ENCODE measurements around the gene SP8. TPM values are rescaled to one million over a fixed set of nuclear protein-coding genes. Genes with fewer than 3 reads are reported as not detected.

Gene SP8
- total RNA-seq, 1 experiment from 2014 or later, result not detected

DNA sequence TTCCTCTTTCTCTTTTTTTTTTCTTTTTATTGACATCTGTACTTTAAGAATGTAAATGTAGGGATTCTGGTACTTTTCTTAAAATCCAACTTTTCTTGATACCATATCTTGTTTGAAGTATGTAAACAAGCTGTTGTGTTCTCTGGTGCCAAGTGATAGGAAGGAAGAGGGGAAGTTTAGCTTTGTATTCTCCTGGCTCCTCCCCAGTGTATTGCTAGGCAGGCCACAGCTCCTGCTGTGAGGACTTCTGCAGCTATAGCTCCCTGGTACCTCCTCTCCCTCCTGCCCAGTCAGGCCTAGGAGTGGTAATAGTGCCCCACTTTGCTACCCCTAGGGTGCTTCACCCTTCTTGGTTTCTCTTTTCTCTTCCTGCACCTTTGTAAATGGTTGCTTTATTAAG is 45.3 kb upstream of the SP8 start:
- DNase-seq, result no peak
- Mint-ChIP-seq H3K27ac (ENCODE audit: unreplicated experiment) (no peak overlapping the region), H3K4me3 (ENCODE audit: low read depth, unreplicated experiment) (no peak overlapping the region), H3K4me1 (ENCODE audit: low read depth, unreplicated experiment) (no peaks in the 10 kb centered on the region), H3K36me3 (ENCODE audit: insufficient read depth, unreplicated experiment) (no peaks in the 10 kb centered on the region), H3K27me3 (ENCODE audit: unreplicated experiment) (peaks cover 75% of the 10 kb centered on the region), H3K9me3 (ENCODE audit: low read depth, unreplicated experiment) (no peaks in the 10 kb centered on the region)
- BruUV-seq (replicated peaks), result no TSS peak
- intact Hi-C loops (cut with micrococcal nuclease; ENCODE audit: unreplicated experiment), result loop anchor here (5.0 kb wide), 1 partner anchor 55 kb away; no protein-coding TSS in a partner anchor
- TF ChIP-seq, protein P1, sequence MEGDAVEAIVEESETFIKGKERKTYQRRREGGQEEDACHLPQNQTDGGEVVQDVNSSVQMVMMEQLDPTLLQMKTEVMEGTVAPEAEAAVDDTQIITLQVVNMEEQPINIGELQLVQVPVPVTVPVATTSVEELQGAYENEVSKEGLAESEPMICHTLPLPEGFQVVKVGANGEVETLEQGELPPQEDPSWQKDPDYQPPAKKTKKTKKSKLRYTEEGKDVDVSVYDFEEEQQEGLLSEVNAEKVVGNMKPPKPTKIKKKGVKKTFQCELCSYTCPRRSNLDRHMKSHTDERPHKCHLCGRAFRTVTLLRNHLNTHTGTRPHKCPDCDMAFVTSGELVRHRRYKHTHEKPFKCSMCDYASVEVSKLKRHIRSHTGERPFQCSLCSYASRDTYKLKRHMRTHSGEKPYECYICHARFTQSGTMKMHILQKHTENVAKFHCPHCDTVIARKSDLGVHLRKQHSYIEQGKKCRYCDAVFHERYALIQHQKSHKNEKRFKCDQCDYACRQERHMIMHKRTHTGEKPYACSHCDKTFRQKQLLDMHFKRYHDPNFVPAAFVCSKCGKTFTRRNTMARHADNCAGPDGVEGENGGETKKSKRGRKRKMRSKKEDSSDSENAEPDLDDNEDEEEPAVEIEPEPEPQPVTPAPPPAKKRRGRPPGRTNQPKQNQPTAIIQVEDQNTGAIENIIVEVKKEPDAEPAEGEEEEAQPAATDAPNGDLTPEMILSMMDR (IDR thresholded peaks at IDR 0.05; ENCODE audit: unreplicated experiment), result no peak
- CTCF ChIA-PET, result interaction anchor here (0.5 kb wide), 1 partner anchor 74 kb away, joined by 3 read pairs; no protein-coding TSS in a partner anchor

DNA sequence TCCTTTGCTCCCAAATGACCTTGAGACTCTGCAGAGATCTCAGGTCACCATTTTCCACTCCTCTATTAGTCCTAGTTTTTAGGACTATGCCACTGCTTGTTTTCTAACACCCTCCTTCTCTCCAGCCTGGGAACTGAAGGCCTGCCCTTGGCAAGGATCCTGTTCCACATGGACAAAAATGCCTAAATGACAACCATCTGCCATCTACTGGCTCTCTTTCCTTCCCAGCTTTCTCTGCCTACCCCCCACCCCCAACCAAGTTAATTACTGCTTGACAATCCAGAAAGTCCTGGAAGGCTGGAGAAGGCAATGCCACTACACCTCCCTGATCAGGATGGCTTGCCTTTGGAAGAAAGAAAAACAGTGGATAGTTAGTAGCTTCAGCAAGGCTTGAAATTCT is 44.8 kb upstream of the SP8 start:
- H3K4me3 Mint-ChIP-seq (ENCODE audit: low read depth, unreplicated experiment), result no peak overlapping the region
- no peaks in the 10 kb centered on the region for H3K36me3 Mint-ChIP-seq (ENCODE audit: insufficient read depth, unreplicated experiment)
- intact Hi-C loops (cut with micrococcal nuclease; ENCODE audit: unreplicated experiment), result loop anchor here (5.0 kb wide), 1 partner anchor 54 kb away; no protein-coding TSS in a partner anchor
- TF ChIP-seq, protein P1 (IDR thresholded peaks at IDR 0.05; ENCODE audit: unreplicated experiment), result no peak
- H3K9me3 Mint-ChIP-seq (ENCODE audit: low read depth, unreplicated experiment), result no peaks in the 10 kb centered on the region
- DNase-seq, result no peak
- CTCF ChIA-PET, result no interaction called here
- H3K4me1 Mint-ChIP-seq (ENCODE audit: low read depth, unreplicated experiment), result no peaks in the 10 kb centered on the region
- no TSS peak for BruUV-seq (replicated peaks)
- no peak overlapping the region for H3K27ac Mint-ChIP-seq (ENCODE audit: unreplicated experiment)
- peaks cover 80% of the 10 kb centered on the region for H3K27me3 Mint-ChIP-seq (ENCODE audit: unreplicated experiment)

DNA sequence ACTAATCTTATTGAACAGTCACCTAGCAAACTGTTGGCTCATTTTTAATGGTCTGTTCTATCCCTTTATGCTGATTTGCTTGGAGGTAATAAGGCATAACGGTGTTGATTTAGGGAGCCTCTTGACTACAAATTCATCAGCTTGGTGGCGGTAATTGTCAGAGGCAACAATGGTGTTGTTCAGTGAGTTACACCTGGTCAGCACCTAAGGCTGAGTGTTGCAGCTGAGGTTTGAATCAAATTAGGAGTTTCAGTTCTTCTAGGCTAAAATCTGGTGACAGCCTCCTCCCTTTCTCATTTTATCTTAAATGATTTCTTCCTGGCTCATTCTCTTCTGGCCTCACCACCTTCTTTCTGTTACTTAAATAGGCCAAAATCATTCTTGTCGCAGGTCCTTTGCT is 42.3 kb upstream of the SP8 start:
- H3K4me1 Mint-ChIP-seq (ENCODE audit: low read depth, unreplicated experiment), result no peaks in the 10 kb centered on the region
- no peak overlapping the region for H3K27ac Mint-ChIP-seq (ENCODE audit: unreplicated experiment)
- CTCF ChIA-PET, result no interaction called here
- H3K9me3 Mint-ChIP-seq (ENCODE audit: low read depth, unreplicated experiment), result no peaks in the 10 kb centered on the region
- intact Hi-C loops (cut with micrococcal nuclease; ENCODE audit: unreplicated experiment), result no loop called here
- no peaks in the 10 kb centered on the region for H3K36me3 Mint-ChIP-seq (ENCODE audit: insufficient read depth, unreplicated experiment)
- no peak overlapping the region for H3K4me3 Mint-ChIP-seq (ENCODE audit: low read depth, unreplicated experiment)
- no peak for DNase-seq
- H3K27me3 Mint-ChIP-seq (ENCODE audit: unreplicated experiment), result peaks cover 88% of the 10 kb centered on the region
- TF ChIP-seq, protein P1 (IDR thresholded peaks at IDR 0.05; ENCODE audit: unreplicated experiment), result no peak
- BruUV-seq (replicated peaks), result no TSS peak

DNA sequence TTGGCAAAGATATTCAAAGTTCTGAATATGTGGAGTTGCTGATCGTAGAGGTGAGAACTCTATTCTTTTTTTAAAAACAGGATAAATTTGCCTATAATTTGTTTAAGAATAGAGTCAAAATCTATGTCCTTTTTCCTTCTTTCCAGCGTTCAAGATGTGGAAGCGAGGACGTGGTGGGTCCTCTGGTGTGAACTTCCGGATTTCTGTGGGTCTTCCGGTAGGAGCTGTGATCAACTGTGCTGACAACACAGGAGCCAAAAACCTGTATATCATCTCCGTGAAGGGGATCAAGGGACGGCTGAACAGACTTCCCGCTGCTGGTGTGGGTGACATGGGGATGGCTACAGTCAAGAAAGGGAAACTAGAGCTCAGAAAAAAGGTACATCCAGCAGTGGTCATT is 40.5 kb upstream of the SP8 start:
- Mint-ChIP-seq H3K27me3 (ENCODE audit: unreplicated experiment) (peaks cover 70% of the 10 kb centered on the region), H3K4me1 (ENCODE audit: low read depth, unreplicated experiment) (no peaks in the 10 kb centered on the region)

More for the DNA sequence above, 40.5 kb upstream of the SP8 start:
- intact Hi-C loops (cut with micrococcal nuclease; ENCODE audit: unreplicated experiment), result no loop called here
- no peaks in the 10 kb centered on the region for H3K36me3 Mint-ChIP-seq (ENCODE audit: insufficient read depth, unreplicated experiment)
- H3K9me3 Mint-ChIP-seq (ENCODE audit: low read depth, unreplicated experiment), result no peaks in the 10 kb centered on the region
- CTCF ChIA-PET, result no interaction called here
- no TSS peak for BruUV-seq (replicated peaks)
- no peak for DNase-seq
- TF ChIP-seq, protein P1 (IDR thresholded peaks at IDR 0.05; ENCODE audit: unreplicated experiment), result no peak
- no peak overlapping the region for H3K27ac Mint-ChIP-seq (ENCODE audit: unreplicated experiment)
- no peak overlapping the region for H3K4me3 Mint-ChIP-seq (ENCODE audit: low read depth, unreplicated experiment)

Measured in Calu3 (cell line).